Natural killer cell (primary cell): Measurements from ENCODE around the gene CCDC157. TPM values are rescaled to one million over a fixed set of nuclear protein-coding genes. Genes with fewer than 3 reads are reported as not detected.

ENCODE experiments used
- ATAC-seq, 3 donors: fragments of 150-1000 bp in 2 of 3; fragments of 200-7000 bp in 1 of 3; cut with Tn5 transposase; 1 replicate in 1 of 3; 2 replicates in 2 of 3; pipeline ENCODE4 v1.10.0; 2021; ENCODE audit warnings: mild to moderate bottlenecking in 2 of 3, moderate library complexity in 2 of 3
- DNase-seq, 2 donors: peaks; one replicate each; pipeline versions ENCODE4 v3.0.0 to v3.0.0-alpha.2; 2013 to 2021; ENCODE audit warnings: mixed read lengths in 1 of 2
- H3K27ac ChIP-seq: one replicate; pipeline ENCODE4 v1.5.1; 2013; ENCODE audit warnings: mild to moderate bottlenecking, low read length
- H3K27me3 ChIP-seq: one replicate; pipeline ENCODE4 v1.6.1; 2013; ENCODE audit warnings: low read length; ENCODE audit not compliant: control insufficient read depth, insufficient read depth
- H3K36me3 ChIP-seq: one replicate; pipeline ENCODE4 v1.6.1; 2013; ENCODE audit warnings: low read length; ENCODE audit not compliant: control insufficient read depth, insufficient read depth
- H3K4me1 ChIP-seq: one replicate; pipeline ENCODE4 v1.6.1; 2013; ENCODE audit warnings: low read length; ENCODE audit not compliant: control insufficient read depth, insufficient read depth
- H3K4me3 ChIP-seq: one replicate; pipeline ENCODE4 v1.5.1; 2013; ENCODE audit warnings: low read length
- H3K9me3 ChIP-seq: one replicate; pipeline ENCODE4 v1.6.1; 2013; ENCODE audit warnings: low read length; ENCODE audit not compliant: control insufficient read depth, insufficient read depth
- H3K27ac Mint-ChIP-seq, 2 donors: one replicate each; pipeline ENCODE4 v1.8.0; 2022; ENCODE audit warnings: mild to moderate bottlenecking in 2 of 2, mixed read lengths in 2 of 2, moderate library complexity in 1 of 2
- H3K27me3 Mint-ChIP-seq, 2 donors: one replicate each; pipeline ENCODE4 v1.8.0; 2022; ENCODE audit warnings: low read depth in 2 of 2, mixed read lengths in 2 of 2
- H3K36me3 Mint-ChIP-seq: one replicate; pipeline ENCODE4 v1.8.0; 2022; ENCODE audit warnings: mixed read lengths
- H3K4me1 Mint-ChIP-seq, 2 donors: one replicate each; pipeline ENCODE4 v1.8.0; 2022; ENCODE audit warnings: mixed read lengths in 2 of 2
- H3K4me3 Mint-ChIP-seq: one replicate; pipeline ENCODE4 v1.8.0; 2022; ENCODE audit warnings: mild to moderate bottlenecking, moderate library complexity, mixed read lengths
- H3K9me3 Mint-ChIP-seq, 2 donors: one replicate each; pipeline ENCODE4 v1.8.0; 2022; ENCODE audit warnings: mixed read lengths in 2 of 2
- WGBS: methylation state at CpG from one replicate; pipeline ENCODE4 v1.1.7; 2013; ENCODE audit warnings: missing lambda C conversion rate; ENCODE audit not compliant: insufficient coverage; 5-methylcytosine and 5-hydroxymethylcytosine counted together
- intact Hi-C: fragments of 100-400 bp; cut with micrococcal nuclease; formaldehyde crosslinking; loops from one replicate; pipeline ENCODE4 v1.14.2; 2022
- total RNA-seq, 4 donors: library from RNA; stranded (reverse); fragments of 120-200 nt in 1 of 4; gene quantifications; one replicate each; pipeline versions ENCODE4 v1.2.3 to v1.2.4, GENCODE V29; 2013 to 2022
- TF ChIP-seq, protein P1 (sequence below): fragments of 200-600 bp; IDR thresholded peaks from one replicate; pipeline ENCODE4 v1.8.0; 2022; ENCODE audit warnings: antibody characterized with exemption

CCDC157 gene
- total RNA-seq, 3 donors from 2014 or later (not counting 1 experiment from before 2014, with no cell fraction given), result 7.7 to 9.7 (median 8.4) TPM

DNA sequence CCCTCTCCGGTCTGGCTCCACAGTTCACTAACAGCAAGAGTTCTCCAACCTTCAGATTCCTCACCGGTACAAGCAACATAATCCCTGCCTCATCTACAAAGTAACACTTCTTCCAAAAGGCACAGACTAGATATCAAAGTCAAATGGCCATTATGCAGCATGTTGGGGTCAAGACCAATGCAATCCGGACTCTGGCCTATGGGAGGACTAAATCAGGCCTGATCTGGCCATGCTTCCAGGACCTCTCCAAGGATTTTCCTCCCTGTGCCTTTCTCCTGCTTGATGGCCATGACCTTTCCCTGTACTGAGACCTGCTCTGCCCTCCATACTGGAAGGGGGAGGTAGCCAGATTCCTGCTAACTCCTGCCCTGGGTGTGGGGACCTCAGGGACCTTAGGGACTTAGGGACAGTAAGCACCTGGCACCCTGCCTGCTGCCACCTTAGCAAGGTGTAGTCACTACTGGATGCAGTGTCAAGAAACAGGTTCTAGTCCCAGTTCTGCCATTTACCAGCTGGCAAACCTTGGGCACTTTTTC, 36.7 kb upstream of the CCDC157 start:
- Histone ChIP-seq H3K27ac (no peak overlapping the region), H3K27me3 (no peaks in the 10 kb centered on the region), H3K36me3 (peaks cover 18% of the 10 kb centered on the region), H3K9me3 (no peaks in the 10 kb centered on the region), H3K4me1 (peaks cover 83% of the 10 kb centered on the region), H3K4me3 (no peak overlapping the region)
- H3K27me3 Mint-ChIP-seq, result no peaks in the 10 kb centered on the region
- H3K9me3 Mint-ChIP-seq, result no peaks in the 10 kb centered on the region
- no peak overlapping the region for H3K4me3 Mint-ChIP-seq
- H3K36me3 Mint-ChIP-seq, result no peaks in the 10 kb centered on the region
- DNase-seq (no peak), ATAC-seq (no peak)
- intact Hi-C loops, result loop anchor here (2.0 kb wide), 1 partner anchor 13 kb away; no protein-coding TSS in a partner anchor
- peak overlapping the region; percentile 13 to 77 for H3K27ac Mint-ChIP-seq
- WGBS, result 96% methylated on average over 3 of the region's 3 CpGs
- TF ChIP-seq, protein P1, sequence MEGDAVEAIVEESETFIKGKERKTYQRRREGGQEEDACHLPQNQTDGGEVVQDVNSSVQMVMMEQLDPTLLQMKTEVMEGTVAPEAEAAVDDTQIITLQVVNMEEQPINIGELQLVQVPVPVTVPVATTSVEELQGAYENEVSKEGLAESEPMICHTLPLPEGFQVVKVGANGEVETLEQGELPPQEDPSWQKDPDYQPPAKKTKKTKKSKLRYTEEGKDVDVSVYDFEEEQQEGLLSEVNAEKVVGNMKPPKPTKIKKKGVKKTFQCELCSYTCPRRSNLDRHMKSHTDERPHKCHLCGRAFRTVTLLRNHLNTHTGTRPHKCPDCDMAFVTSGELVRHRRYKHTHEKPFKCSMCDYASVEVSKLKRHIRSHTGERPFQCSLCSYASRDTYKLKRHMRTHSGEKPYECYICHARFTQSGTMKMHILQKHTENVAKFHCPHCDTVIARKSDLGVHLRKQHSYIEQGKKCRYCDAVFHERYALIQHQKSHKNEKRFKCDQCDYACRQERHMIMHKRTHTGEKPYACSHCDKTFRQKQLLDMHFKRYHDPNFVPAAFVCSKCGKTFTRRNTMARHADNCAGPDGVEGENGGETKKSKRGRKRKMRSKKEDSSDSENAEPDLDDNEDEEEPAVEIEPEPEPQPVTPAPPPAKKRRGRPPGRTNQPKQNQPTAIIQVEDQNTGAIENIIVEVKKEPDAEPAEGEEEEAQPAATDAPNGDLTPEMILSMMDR, result no peak
- H3K4me1 Mint-ChIP-seq, result peaks cover 72 to 92% of the 10 kb centered on the region in 2 donors

DNA sequence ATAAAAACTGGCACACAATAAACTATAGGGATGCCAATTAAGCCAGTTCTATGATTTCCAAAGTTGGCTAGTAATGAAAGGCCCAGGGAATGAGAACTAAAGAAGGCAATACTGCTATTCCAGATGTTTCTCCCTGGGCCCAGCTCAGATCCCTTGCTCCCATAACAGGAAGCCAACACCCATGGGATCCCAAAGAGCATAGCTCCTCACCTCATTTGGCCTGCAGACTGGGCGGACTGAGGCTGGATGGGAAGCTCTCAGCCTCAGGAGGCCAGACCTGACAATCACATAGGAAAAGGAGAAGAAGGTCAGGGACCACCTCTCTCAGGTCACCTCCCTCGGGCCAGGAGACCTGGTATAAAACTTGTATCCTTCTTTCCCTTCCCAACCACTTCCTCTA, 35.3 kb upstream of the CCDC157 start:
- WGBS, result 92% methylated on average over 2 of the region's 2 CpGs
- Histone ChIP-seq H3K4me1 (peaks cover 80% of the 10 kb centered on the region), H3K27me3 (no peaks in the 10 kb centered on the region), H3K9me3 (no peaks in the 10 kb centered on the region), H3K27ac (no peak overlapping the region), H3K4me3 (no peak overlapping the region), H3K36me3 (peaks cover 18% of the 10 kb centered on the region)
- peaks cover 67 to 91% of the 10 kb centered on the region in 2 donors for H3K4me1 Mint-ChIP-seq
- TF ChIP-seq, protein P1, result no peak
- intact Hi-C loops, result loop anchor here (2.0 kb wide), 1 partner anchor 15 kb away; no protein-coding TSS in a partner anchor
- H3K9me3 Mint-ChIP-seq, result no peaks in the 10 kb centered on the region
- DNase-seq (no peak), ATAC-seq (no peak)
- H3K27ac Mint-ChIP-seq, result peak overlapping the region; percentile 49 to 60
- H3K4me3 Mint-ChIP-seq, result no peak overlapping the region
- no peaks in the 10 kb centered on the region for H3K27me3 Mint-ChIP-seq
- no peaks in the 10 kb centered on the region for H3K36me3 Mint-ChIP-seq

DNA sequence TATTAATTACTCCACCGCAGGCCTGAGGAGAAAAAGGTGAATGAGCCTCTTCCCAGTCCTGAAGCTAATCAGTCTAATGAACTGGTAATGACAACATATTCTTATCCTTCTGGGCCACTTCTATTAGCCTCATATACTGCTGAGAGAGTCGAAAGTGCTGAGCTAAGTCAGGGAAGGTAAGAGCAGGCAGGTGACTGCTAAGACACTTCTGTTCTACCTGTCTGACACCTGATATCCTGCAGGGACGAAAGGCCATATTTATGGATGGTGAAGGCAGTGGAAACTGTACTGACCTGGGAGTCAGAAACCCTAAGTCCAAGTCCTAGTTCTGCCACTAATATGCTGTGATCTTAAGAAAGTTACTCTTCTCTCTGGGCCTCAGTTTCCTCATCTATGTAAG, 33.6 kb upstream of the CCDC157 start:
- Histone ChIP-seq H3K9me3 (no peaks in the 10 kb centered on the region), H3K4me3 (no peak overlapping the region), H3K27me3 (no peaks in the 10 kb centered on the region), H3K36me3 (peaks cover 18% of the 10 kb centered on the region), H3K4me1 (peaks cover 76% of the 10 kb centered on the region), H3K27ac (no peak overlapping the region)
- Mint-ChIP-seq H3K27me3 (no peaks in the 10 kb centered on the region), H3K27ac (no peak overlapping the region), H3K4me1 (peaks cover 66 to 83% of the 10 kb centered on the region in 2 donors), H3K9me3 (no peaks in the 10 kb centered on the region), H3K36me3 (no peaks in the 10 kb centered on the region), H3K4me3 (no peak overlapping the region)
- DNase-seq, result no peak
- 97% methylated on average over 3 of the region's 3 CpGs for WGBS
- no peak for ATAC-seq
- intact Hi-C loops, result no loop called here
- TF ChIP-seq, protein P1, result no peak
